WTC11 (cell line): Measurements from ENCODE around the gene IZUMO1. TPM values are rescaled to one million over a fixed set of nuclear protein-coding genes. Genes with fewer than 3 reads are reported as not detected.

Experiments
- ATAC-seq: fragments of 200-7000 bp; cut with Tn5 transposase; 2 replicates; pipeline ENCODE4 v1.10.0; 2021; ENCODE audit warnings: mild to moderate bottlenecking, moderate library complexity
- CTCF ChIA-PET: fragments of 300-600 bp; sonication (Branson Sonifier 250); formaldehyde crosslinking; loops from one replicate; lab custom pipeline; 2021; ENCODE audit warnings: antibody characterized with exemption; lab: Charles Lee
- POLR2A ChIA-PET: fragments of 350-600 bp; sonication (Branson Sonifier 250); formaldehyde crosslinking; loops from one replicate; lab custom pipeline; 2021; ENCODE audit warnings: antibody characterized with exemption; lab: Charles Lee
- DNase-seq: peaks from one replicate; pipeline ENCODE4 v3.0.0; 2021; ENCODE audit warnings: low spot score
- H3K27ac Mint-ChIP-seq: 2 replicates; pipeline ENCODE4 v1.8.0; 2021; ENCODE audit warnings: mixed read lengths
- H3K27me3 Mint-ChIP-seq: 2 replicates; pipeline ENCODE4 v1.8.0; 2021; ENCODE audit warnings: low read depth, mild to moderate bottlenecking, moderate library complexity, mixed read lengths
- H3K36me3 Mint-ChIP-seq: 2 replicates; pipeline ENCODE4 v1.8.0; 2021; ENCODE audit warnings: mixed read lengths
- H3K4me1 Mint-ChIP-seq: 2 replicates; pipeline ENCODE4 v1.8.0; 2022; ENCODE audit warnings: mixed read lengths
- H3K4me3 Mint-ChIP-seq: 2 replicates; pipeline ENCODE4 v1.8.0; 2021; ENCODE audit warnings: mild to moderate bottlenecking, moderate library complexity, mixed read lengths
- H3K9me3 Mint-ChIP-seq: 2 replicates; pipeline ENCODE4 v1.8.0; 2021; ENCODE audit warnings: mixed read lengths
- ATF1 ChIP-seq: sonication (generic); formaldehyde crosslinking; IDR thresholded peaks from 2 replicates; pipeline ENCODE4 v1.8.1; 2023; ENCODE audit warnings: mild to moderate bottlenecking, moderate library complexity, missing genetic modification reagents
- CTCF ChIP-seq: fragments of 200-600 bp; IDR thresholded peaks from 2 replicates; pipeline ENCODE4 v1.8.0; 2022; ENCODE audit warnings: antibody characterized with exemption
- ELF4 ChIP-seq: sonication (generic); formaldehyde crosslinking; IDR thresholded peaks from 2 replicates; pipeline ENCODE4 v1.8.1; 2022; ENCODE audit warnings: low read depth, mild to moderate bottlenecking, moderate library complexity, missing genetic modification reagents
- FOXP1 ChIP-seq: sonication (generic); formaldehyde crosslinking; IDR thresholded peaks from 2 replicates; pipeline ENCODE4 v1.8.0; 2022; ENCODE audit warnings: missing genetic modification reagents, mild to moderate bottlenecking, moderate library complexity, borderline replicate concordance
- HMGA2 ChIP-seq: fragments of 250-450 bp; sonication (Bioruptor Pico); IDR thresholded peaks from 2 replicates; pipeline ENCODE4 v1.4.0; 2021; ENCODE audit warnings: mild to moderate bottlenecking, moderate library complexity
- IRF2 ChIP-seq: sonication (generic); formaldehyde crosslinking; IDR thresholded peaks from 2 replicates; pipeline ENCODE4 v1.8.0; 2022; ENCODE audit warnings: low read depth, missing genetic modification reagents, borderline replicate concordance
- NFATC4 ChIP-seq: fragments of 250-450 bp; sonication (Bioruptor Pico); IDR thresholded peaks from 2 replicates; pipeline ENCODE4 v1.9.0; 2021; ENCODE audit warnings: mild to moderate bottlenecking
- PRRX2 ChIP-seq: fragments of 250-450 bp; sonication (Bioruptor Pico); IDR thresholded peaks from 2 replicates; pipeline ENCODE4 v1.8.0; 2021; ENCODE audit warnings: mild to moderate bottlenecking
- TEAD1 ChIP-seq: sonication (generic); formaldehyde crosslinking; IDR thresholded peaks from 2 replicates; pipeline ENCODE4 v1.8.0; 2022; ENCODE audit warnings: mild to moderate bottlenecking, missing genetic modification reagents
- ZBTB21 ChIP-seq: sonication (generic); formaldehyde crosslinking; IDR thresholded peaks from 2 replicates; pipeline ENCODE4 v1.8.1; 2023; ENCODE audit warnings: mild to moderate bottlenecking, missing genetic modification reagents, borderline replicate concordance
- ZNF121 ChIP-seq: sonication (generic); formaldehyde crosslinking; IDR thresholded peaks from 2 replicates; pipeline ENCODE4 v1.8.0; 2023; ENCODE audit warnings: missing genetic modification reagents
- ZNF138 ChIP-seq: sonication (generic); formaldehyde crosslinking; conservative IDR thresholded peaks from 2 replicates; pipeline ENCODE4 v1.8.1; 2022; ENCODE audit warnings: mild to moderate bottlenecking, moderate library complexity, missing genetic modification reagents
- ZNF263 ChIP-seq: sonication (generic); formaldehyde crosslinking; IDR thresholded peaks from 2 replicates; pipeline ENCODE4 v1.8.1; 2022; ENCODE audit warnings: low read depth, mild to moderate bottlenecking, moderate library complexity, missing genetic modification reagents
- ZNF423 ChIP-seq: fragments of 250-450 bp; sonication (Bioruptor Pico); IDR thresholded peaks from 2 replicates; pipeline ENCODE4 v2.1.2; 2022; ENCODE audit warnings: mild to moderate bottlenecking, moderate library complexity
- total RNA-seq: library from RNA; stranded (reverse); gene quantifications from 3 replicates; pipeline ENCODE4 v1.2.3, GENCODE V29; 2021
- TF ChIP-seq, protein P1 (sequence below): sonication (generic); formaldehyde crosslinking; IDR thresholded peaks from 2 replicates; pipeline ENCODE4 v1.8.1; 2022; ENCODE audit warnings: missing genetic modification reagents, borderline replicate concordance
- TF ChIP-seq, protein P2 (sequence below): sonication (generic); formaldehyde crosslinking; IDR thresholded peaks from 2 replicates; pipeline ENCODE4 v1.8.0; 2023; ENCODE audit warnings: missing genetic modification reagents, mild to moderate bottlenecking, borderline replicate concordance
- TF ChIP-seq, protein P3 (sequence below): sonication (generic); formaldehyde crosslinking; IDR thresholded peaks from 2 replicates; pipeline ENCODE4 v1.8.1; 2023; ENCODE audit warnings: mild to moderate bottlenecking, missing genetic modification reagents, moderate library complexity
- TF ChIP-seq, protein P4 (sequence below): sonication (generic); formaldehyde crosslinking; IDR thresholded peaks from 2 replicates; pipeline ENCODE4 v1.8.0; 2022; ENCODE audit warnings: mild to moderate bottlenecking, missing genetic modification reagents
- TF ChIP-seq, protein P5 (sequence below): fragments of 250-450 bp; sonication (Bioruptor Pico); IDR thresholded peaks from 2 replicates; pipeline ENCODE4 v2.1.2; 2022; ENCODE audit warnings: mild to moderate bottlenecking, moderate library complexity

IZUMO1 gene
- total RNA-seq, 1 experiment from 2014 or later, result 2.2 TPM

DNA sequence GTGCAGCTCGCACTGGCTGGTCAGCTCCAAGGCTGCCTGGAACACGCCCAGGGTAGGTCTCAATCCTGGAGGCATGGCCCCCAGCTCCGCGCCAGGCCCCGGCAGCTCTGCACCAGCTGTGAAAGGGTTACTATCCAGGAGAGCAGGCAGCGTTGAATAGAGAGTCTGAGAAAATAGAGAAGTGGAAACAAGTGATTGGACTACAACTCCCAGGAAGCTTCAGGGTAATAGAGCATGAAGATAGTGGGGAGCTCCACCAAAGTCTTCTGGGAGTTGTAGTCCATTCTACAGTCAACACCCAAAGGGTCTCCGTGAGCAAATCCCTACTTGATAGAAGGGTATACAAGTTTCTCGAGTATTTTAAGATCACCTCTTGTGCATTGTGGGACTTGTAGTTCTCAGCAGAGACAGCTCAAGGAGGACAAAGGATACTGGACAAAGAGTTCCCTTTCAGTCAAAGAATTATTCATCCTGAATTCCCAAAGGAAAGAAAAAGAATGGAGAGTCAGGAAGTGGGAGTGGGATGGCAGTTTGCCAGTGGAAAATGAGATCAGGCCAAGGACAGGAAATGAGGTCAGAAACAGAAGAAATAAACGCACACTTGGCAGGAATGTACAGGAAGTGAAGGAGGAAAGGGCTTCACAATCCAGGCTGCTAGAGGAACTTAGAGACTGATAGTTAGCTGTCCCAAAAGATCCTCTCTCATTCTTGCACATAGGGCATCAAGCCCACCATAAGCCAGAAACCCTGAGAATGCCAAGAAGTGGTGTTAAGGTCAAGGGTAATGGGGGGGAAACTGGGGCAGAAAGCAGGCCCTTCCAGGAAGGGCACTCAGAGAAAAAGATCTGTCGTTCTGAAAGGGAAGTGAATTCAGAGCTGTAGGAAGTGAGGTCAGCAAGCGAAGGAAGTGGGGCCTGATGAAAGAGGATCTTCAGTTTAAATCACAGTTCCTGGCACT, 21.6 kb downstream of the IZUMO1 start (continued):
- TF ChIP-seq IRF2 (CRISPR knock-in tag) (no peak), ELF4 (no peak)
- TF ChIP-seq, protein P1, sequence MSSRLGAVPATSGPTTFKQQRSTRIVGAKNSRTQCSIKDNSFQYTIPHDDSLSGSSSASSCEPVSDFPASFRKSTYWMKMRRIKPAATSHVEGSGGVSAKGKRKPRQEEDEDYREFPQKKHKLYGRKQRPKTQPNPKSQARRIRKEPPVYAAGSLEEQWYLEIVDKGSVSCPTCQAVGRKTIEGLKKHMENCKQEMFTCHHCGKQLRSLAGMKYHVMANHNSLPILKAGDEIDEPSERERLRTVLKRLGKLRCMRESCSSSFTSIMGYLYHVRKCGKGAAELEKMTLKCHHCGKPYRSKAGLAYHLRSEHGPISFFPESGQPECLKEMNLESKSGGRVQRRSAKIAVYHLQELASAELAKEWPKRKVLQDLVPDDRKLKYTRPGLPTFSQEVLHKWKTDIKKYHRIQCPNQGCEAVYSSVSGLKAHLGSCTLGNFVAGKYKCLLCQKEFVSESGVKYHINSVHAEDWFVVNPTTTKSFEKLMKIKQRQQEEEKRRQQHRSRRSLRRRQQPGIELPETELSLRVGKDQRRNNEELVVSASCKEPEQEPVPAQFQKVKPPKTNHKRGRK (CRISPR knock-in tag), result no peak

- CTCF ChIA-PET, result interaction anchor here (1.0 kb wide), 1 partner anchor 271 kb away, joined by 3 read pairs; the partner anchor contains the start of genes GYS1 and RUVBL2
- H3K4me1 Mint-ChIP-seq, result peaks cover 24% of the 10 kb centered on the region
- POLR2A ChIA-PET, result no interaction called here
- no peaks in the 10 kb centered on the region for H3K27me3 Mint-ChIP-seq
- peaks cover 6% of the 10 kb centered on the region for H3K9me3 Mint-ChIP-seq
- DNase-seq (no peak), ATAC-seq (no peak)
- no peak overlapping the region for H3K4me3 Mint-ChIP-seq
- H3K27ac Mint-ChIP-seq, result no peak overlapping the region
- TF ChIP-seq ZNF121 (CRISPR knock-in tag), result peak; percentile 25; the same call in 1 of the 2 replicates
- TF ChIP-seq NFATC4, result no peak
- TF ChIP-seq TEAD1 (CRISPR knock-in tag), result no peak
- TF ChIP-seq ATF1 (CRISPR knock-in tag), result no peak
- peaks cover 6% of the 10 kb centered on the region for H3K36me3 Mint-ChIP-seq
Measured at GRCh38 chr19:48722196-48722708, 24.5 kb downstream of the IZUMO1 start.

DNA sequence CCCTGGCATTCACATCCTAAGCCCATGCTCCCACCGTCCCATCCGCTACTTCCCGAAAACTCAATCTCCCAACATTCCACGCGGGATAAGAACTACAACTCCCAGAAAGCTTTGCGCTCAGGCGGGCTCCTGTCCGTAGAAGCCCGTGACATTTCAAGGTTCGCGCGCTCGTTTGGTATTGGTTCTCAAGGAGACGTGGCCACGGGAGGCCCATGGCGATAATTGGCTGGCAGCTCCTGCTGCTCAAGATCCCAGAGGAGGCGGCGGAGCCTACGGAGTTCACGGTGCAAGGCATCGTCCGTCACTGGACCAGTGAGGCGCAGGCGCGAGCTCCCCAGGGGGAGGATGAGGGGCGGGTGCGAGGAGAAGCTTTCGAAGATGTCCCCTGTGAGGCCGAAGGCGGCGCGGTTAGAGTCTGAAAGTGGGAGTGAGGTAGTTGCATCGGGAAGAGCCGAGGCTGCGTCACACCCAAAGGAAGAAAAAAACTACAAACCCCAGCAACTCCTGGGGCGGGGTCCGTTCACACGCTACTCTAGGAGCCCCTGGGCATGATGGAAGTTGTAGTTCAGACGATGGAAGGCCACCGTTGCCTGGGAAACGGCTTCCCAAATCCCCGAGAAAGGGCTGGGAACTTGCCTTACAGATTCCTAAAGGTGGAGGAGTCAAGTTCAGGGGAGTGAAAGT, 26.0 kb downstream of the IZUMO1 start:
- Mint-ChIP-seq H3K4me3 (peak overlapping the region; percentile 97), H3K27ac (peak overlapping the region; percentile 96), H3K9me3 (no peaks in the 10 kb centered on the region; the same call in 1 of the 2 replicates), H3K36me3 (no peaks in the 10 kb centered on the region; the same call in 1 of the 2 replicates), H3K27me3 (no peaks in the 10 kb centered on the region), H3K4me1 (peaks cover 30% of the 10 kb centered on the region)
- CTCF ChIA-PET, result interaction anchor here (0.7 to 1.5 kb wide), 8 partner anchors 8 to 122 kb away, joined by 3 to 16 read pairs (median 4); no protein-coding TSS in a partner anchor
- peak; percentile 88 for ATAC-seq
- peak; percentile 98 for DNase-seq
- POLR2A ChIA-PET, result interaction anchor here (0.9 to 1.0 kb wide), 2 partner anchors 18 to 45 kb away, joined by 3 to 4 read pairs; no protein-coding TSS in a partner anchor
- no peak for TF ChIP-seq HMGA2 (CRISPR knock-in tag)
- no peak for TF ChIP-seq CTCF
- no peak for TF ChIP-seq ZNF263 (CRISPR knock-in tag)
- TF ChIP-seq, protein P2, sequence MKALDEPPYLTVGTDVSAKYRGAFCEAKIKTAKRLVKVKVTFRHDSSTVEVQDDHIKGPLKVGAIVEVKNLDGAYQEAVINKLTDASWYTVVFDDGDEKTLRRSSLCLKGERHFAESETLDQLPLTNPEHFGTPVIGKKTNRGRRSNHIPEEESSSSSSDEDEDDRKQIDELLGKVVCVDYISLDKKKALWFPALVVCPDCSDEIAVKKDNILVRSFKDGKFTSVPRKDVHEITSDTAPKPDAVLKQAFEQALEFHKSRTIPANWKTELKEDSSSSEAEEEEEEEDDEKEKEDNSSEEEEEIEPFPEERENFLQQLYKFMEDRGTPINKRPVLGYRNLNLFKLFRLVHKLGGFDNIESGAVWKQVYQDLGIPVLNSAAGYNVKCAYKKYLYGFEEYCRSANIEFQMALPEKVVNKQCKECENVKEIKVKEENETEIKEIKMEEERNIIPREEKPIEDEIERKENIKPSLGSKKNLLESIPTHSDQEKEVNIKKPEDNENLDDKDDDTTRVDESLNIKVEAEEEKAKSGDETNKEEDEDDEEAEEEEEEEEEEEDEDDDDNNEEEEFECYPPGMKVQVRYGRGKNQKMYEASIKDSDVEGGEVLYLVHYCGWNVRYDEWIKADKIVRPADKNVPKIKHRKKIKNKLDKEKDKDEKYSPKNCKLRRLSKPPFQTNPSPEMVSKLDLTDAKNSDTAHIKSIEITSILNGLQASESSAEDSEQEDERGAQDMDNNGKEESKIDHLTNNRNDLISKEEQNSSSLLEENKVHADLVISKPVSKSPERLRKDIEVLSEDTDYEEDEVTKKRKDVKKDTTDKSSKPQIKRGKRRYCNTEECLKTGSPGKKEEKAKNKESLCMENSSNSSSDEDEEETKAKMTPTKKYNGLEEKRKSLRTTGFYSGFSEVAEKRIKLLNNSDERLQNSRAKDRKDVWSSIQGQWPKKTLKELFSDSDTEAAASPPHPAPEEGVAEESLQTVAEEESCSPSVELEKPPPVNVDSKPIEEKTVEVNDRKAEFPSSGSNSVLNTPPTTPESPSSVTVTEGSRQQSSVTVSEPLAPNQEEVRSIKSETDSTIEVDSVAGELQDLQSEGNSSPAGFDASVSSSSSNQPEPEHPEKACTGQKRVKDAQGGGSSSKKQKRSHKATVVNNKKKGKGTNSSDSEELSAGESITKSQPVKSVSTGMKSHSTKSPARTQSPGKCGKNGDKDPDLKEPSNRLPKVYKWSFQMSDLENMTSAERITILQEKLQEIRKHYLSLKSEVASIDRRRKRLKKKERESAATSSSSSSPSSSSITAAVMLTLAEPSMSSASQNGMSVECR (CRISPR knock-in tag), result no peak
- no peak for TF ChIP-seq PRRX2 (CRISPR knock-in tag)
- TF ChIP-seq, protein P3, sequence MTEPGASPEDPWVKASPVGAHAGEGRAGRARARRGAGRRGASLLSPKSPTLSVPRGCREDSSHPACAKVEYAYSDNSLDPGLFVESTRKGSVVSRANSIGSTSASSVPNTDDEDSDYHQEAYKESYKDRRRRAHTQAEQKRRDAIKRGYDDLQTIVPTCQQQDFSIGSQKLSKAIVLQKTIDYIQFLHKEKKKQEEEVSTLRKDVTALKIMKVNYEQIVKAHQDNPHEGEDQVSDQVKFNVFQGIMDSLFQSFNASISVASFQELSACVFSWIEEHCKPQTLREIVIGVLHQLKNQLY (CRISPR knock-in tag), result no peak
- TF ChIP-seq ZNF423, result no peak
- TF ChIP-seq, protein P4, sequence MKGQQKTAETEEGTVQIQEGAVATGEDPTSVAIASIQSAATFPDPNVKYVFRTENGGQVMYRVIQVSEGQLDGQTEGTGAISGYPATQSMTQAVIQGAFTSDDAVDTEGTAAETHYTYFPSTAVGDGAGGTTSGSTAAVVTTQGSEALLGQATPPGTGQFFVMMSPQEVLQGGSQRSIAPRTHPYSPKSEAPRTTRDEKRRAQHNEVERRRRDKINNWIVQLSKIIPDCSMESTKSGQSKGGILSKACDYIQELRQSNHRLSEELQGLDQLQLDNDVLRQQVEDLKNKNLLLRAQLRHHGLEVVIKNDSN (CRISPR knock-in tag), result peak; percentile 77; the same call in 1 of the 2 replicates
- no peak for TF ChIP-seq ZNF138 (CRISPR knock-in tag)
- no peak for TF ChIP-seq ZNF121 (CRISPR knock-in tag)
- TF ChIP-seq TEAD1 (CRISPR knock-in tag), result 0 out of 2 replicates have a peak, but pooled peaks have one; percentile 37
- no peak for TF ChIP-seq ZBTB21 (CRISPR knock-in tag)
- TF ChIP-seq FOXP1, result no peak
- TF ChIP-seq, protein P5, sequence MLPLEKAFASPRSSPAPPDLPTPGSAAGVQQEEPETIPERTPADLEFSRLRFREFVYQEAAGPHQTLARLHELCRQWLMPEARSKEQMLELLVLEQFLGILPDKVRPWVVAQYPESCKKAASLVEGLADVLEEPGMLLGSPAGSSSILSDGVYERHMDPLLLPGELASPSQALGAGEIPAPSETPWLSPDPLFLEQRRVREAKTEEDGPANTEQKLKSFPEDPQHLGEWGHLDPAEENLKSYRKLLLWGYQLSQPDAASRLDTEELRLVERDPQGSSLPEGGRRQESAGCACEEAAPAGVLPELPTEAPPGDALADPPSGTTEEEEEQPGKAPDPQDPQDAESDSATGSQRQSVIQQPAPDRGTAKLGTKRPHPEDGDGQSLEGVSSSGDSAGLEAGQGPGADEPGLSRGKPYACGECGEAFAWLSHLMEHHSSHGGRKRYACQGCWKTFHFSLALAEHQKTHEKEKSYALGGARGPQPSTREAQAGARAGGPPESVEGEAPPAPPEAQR, result no peak
